ENCODE data around the gene CTSK.
"Not testable (repeated sequence)": the region's sequence is repeated elsewhere in the genome, so short reads cannot be mapped to it uniquely, and the experiment has no call there.

CTSK gene

GRCh38 chr1:150808121-150808520, at the start of gene CTSK:
CTSK (minus strand) TSS chr1:150808260; CDS start chr1:150806805, 1,455 bp downstream.
- peak in 1 of 2 donors; percentile 13 for DNase-seq

GRCh38 chr1:150852734-150853133, 44.7 kb upstream of the CTSK start:
- DNase-seq = not testable (repeated sequence)

- DNase-seq = not testable (repeated sequence)
Observed at GRCh38 chr1:150850801-150851362, 42.8 kb upstream of the CTSK start.

GRCh38 chr1:150846473-150847146, 38.5 kb upstream of the CTSK start:
- DNase-seq = no peak

- no peak for DNase-seq
Observed at GRCh38 chr1:150843474-150843873, 35.4 kb upstream of the CTSK start.

- no peak for DNase-seq
Observed at GRCh38 chr1:150842964-150843363, 34.9 kb upstream of the CTSK start.

GRCh38 chr1:150842343-150842742, 34.3 kb upstream of the CTSK start:
- DNase-seq = no peak

- DNase-seq = no peak
Observed at GRCh38 chr1:150841626-150842025, 33.6 kb upstream of the CTSK start.

- DNase-seq = not testable (repeated sequence)
Observed at GRCh38 chr1:150840850-150841249, 32.8 kb upstream of the CTSK start.

GRCh38 chr1:150836129-150836773, 28.2 kb upstream of the CTSK start:
- DNase-seq = no peak

GRCh38 chr1:150833961-150834360, 25.9 kb upstream of the CTSK start:
- not testable (repeated sequence) for DNase-seq

- DNase-seq = no peak
Observed at GRCh38 chr1:150832597-150832996, 24.5 kb upstream of the CTSK start.

GRCh38 chr1:150829751-150830150, 21.7 kb upstream of the CTSK start:
- no peak for DNase-seq

- no peak for DNase-seq
Observed at GRCh38 chr1:150826299-150826698, 18.2 kb upstream of the CTSK start.

GRCh38 chr1:150820730-150821512, 12.9 kb upstream of the CTSK start:
- DNase-seq = no peak

- no peak for DNase-seq
Observed at GRCh38 chr1:150815871-150816270, 7.8 kb upstream of the CTSK start.

GRCh38 chr1:150813028-150813707, 5.1 kb upstream of the CTSK start:
- no peak for DNase-seq

- DNase-seq = no peak
Observed at GRCh38 chr1:150810958-150811659, 3.0 kb upstream of the CTSK start.

- no peak for DNase-seq
Observed at GRCh38 chr1:150809651-150810050, 1.6 kb upstream of the CTSK start.

- no peak for DNase-seq
Observed at GRCh38 chr1:150808846-150809245, 786 bp upstream of the CTSK start.

GRCh38 chr1:150807249-150808023, 624 bp downstream of the CTSK start:
- no peak for DNase-seq

All from hippocampal formation (tissue), 2 donors.